Bronchial smooth muscle cell (primary cell): Measurements from ENCODE around the gene GRID2IP. TPM values are rescaled to one million over a fixed set of nuclear protein-coding genes. Genes with fewer than 3 reads are reported as not detected.

Experiments
- total RNA-seq: library from RNA; depleted of rRNA; stranded (reverse); fragments of >200 nt; gene quantifications from 2 replicates; pipeline ENCODE4 v1.2.1, GENCODE V29; 2014

GRID2IP gene
- total RNA-seq = under 0.01 TPM in 1 of 2 replicates, not detected in the other

DNA sequence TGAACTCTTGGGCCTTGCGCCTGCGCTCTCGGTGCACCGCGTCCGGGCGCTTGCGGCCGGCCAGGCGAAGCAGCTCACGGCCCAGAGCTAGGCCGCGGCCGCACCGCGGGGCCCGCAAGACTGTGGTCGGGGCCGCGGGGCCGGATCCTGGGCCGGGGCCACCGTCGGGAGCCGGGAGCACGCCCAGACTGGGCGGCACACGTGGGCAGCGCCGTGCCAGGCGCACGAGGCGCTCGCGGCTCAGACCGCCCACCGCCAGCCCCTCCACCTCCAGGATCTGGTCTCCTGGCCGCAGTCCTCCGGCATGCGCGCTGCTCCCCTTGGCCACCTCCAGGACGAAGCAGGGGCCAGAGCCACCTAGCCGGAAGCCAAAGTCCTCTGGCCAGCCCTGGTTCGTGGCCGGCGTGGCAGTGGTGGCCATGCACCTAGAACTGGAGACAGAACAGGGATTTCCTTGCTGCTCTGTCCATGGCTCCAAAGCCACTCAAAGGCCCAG lies at the start of gene GRID2IP:
TSS of gene GRID2IP (minus strand) at position 446 of the 496 bp plus-strand sequence. CDS start at position 421, 25 bp downstream.

DNA sequence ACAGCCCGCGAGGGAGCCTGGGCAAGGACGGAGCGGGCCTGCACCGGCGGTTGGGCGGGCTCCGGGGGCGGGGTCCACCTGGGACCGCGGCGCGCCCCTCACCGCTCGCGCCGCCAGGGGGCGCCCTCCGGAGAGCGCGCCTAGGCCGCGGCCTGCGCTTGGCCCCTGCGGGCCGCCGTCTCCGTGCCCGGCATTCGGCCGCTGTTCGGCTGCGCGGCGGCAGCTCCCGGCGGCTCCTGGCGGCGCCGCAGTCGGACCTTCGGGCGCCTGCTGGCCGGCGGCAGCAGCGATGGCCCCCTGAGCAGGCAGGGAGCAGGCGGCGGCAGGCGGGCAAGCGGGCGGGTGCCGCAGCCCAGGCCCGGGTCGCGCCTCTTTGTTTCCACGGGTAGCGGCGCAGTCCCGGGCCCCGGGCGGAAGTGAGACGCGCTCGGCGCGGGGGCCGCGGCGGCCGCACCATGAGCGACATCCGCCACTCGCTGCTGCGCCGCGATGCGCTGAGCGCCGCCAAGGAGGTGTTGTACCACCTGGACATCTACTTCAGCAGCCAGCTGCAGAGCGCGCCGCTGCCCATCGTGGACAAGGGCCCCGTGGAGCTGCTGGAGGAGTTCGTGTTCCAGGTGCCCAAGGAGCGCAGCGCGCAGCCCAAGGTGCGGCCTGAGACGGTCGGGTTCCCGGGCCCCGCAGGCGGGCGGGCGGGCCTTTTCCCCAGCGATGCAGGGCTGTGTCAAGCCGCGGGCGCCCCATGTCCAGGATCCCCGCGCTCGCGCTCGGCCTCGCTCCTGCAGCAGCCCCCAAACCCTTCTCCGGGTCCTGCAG lies 38.8 kb upstream of the GRID2IP start, which contains the start of gene INTS15:
TSS of gene INTS15 (plus strand) at position 193 of the 816 bp plus-strand sequence. CDS start at position 456, 263 bp downstream.

DNA sequence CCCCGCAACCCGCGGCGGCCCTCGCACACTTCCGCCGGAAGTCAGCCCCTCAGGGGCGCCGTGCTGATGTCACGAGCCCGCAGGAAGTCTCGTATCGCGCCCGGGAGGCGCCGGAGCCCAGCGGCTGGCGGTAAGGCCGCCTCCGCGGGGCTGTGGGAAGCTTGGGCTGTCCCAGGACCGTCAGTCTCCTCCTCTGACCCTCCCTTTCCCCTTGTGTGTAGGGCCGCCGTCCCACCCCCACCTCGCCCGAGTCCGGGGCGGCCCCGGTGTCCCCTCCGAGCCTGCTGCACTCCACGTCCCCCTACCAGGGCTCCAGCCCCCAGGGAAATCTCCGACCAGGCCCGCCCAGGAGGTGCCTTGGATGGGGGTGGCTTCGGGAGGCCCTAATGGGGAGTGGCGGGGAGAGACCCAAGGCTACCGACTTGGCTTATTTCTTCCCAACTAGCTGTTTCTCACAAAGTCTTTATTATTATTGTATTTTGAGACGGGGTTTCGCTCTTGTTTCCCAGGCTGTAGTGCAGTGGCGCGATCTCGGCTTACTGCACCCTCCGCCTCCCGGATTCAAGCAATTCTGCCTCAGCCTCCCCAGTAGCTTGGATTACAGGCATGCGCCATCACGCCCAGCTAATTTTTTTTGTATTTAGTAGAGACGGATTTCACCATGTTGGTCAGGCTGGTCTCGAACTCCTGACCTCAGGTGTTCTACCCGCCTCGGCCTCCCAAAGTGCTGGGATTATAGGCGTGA lies 26.3 kb upstream of the GRID2IP start, which contains the start of gene ZDHHC4:
TSS of gene ZDHHC4 (plus strand) at position 86 of the 745 bp plus-strand sequence. CDS start 3,108 bp downstream, outside the sequence.

DNA sequence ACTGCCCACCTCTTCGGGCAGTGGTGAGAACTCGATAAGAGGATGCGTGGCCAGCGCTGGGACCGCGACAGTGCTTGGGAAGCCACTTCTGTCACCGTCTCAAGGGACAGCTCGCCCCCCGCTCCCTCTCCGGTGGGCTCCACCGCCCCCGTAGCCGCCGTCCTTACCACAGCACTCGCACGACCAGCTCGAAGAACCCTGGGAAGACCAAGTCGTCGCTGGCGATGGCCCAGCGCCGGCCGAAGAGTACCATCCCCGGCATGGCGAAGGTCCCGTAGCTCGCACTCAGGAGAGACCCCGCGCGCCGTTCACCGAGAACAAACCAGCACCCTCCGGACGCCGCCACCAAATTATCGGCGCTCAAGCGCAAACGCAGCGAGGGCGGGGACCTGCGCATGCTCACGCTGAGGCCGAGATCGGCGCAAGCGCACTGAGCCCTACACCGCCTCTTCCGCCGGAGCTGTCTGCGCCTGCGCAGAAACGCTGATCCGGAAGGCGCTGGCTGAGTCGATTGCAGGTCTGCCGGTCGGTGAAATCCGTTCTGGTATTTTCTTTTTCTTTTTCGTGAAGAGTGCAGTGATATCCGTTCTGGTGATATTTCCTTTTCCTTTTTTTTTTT lies 103.6 kb downstream of the GRID2IP start, which contains the start of gene DAGLB:
TSS of gene DAGLB (minus strand) at position 374 of the 619 bp plus-strand sequence. CDS start at position 262, 112 bp downstream.

Other genes starting within 250 kb of the GRID2IP start
- 11.9 and 15.1 TPM in 2 replicates for gene FAM220A, start 202.5 kb downstream of the GRID2IP start, total RNA-seq
- 39.9 and 61.2 TPM in 2 replicates for gene RAC1, start 176.9 kb downstream of the GRID2IP start, total RNA-seq
- gene DAGLB, start 103.5 kb downstream of the GRID2IP start, total RNA-seq = 9.9 and 15.4 TPM in 2 replicates
- gene KDELR2, start 67.3 kb downstream of the GRID2IP start, total RNA-seq = 142 and 170 TPM in 2 replicates
- gene ZDHHC4, start 26.0 kb upstream of the GRID2IP start, total RNA-seq = 56.4 and 77.2 TPM in 2 replicates
- 5.2 and 5.5 TPM in 2 replicates for gene INTS15, start 38.6 kb upstream of the GRID2IP start, total RNA-seq
- 0.47 and 3.2 TPM in 2 replicates for gene ZNF853, start 64.1 kb upstream of the GRID2IP start, total RNA-seq
- gene ZNF316, start 85.9 kb upstream of the GRID2IP start, total RNA-seq = 11.0 and 11.6 TPM in 2 replicates
- gene ZNF12, start 155.5 kb upstream of the GRID2IP start, total RNA-seq = 11.1 and 14.2 TPM in 2 replicates
- 0.32 and 1.0 TPM in 2 replicates for gene RSPH10B2, start 202.6 kb upstream of the GRID2IP start, total RNA-seq